ENCODE data around the gene ZBTB21.

DNA sequence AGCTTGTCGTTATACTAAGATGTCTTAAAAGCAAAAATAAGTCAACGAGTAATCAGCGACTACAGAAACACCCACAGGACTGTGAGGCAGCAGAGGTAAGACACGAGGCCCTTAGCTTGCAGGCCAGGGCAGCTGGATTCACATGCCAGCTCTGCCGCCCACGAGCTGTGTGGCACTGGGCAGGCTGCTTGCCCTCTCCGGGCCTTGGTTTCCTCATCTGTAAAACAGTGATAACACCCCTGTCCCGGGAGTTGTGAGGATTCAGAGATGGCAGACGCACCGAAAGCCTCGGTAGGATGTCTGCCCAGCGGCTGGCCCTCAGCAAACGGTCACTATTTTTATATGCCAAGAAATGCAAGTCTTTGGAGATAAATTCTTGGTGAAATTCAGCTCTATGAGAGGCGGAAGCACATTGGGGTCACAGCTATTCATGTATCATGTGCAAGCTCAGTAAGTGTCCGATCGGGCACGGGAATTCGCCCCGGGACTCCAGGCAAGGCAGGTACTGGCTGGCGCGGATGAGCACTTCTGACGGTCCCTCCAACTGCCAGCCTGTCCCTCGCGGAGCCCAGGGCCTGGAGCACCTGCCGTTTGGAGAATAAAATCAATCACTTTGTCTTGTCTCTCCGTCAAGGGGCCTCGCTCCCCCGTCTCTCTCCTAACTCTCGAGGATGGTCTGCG lies 57.5 kb downstream of the ZBTB21 start:
- TF ChIP-seq, protein P1, sequence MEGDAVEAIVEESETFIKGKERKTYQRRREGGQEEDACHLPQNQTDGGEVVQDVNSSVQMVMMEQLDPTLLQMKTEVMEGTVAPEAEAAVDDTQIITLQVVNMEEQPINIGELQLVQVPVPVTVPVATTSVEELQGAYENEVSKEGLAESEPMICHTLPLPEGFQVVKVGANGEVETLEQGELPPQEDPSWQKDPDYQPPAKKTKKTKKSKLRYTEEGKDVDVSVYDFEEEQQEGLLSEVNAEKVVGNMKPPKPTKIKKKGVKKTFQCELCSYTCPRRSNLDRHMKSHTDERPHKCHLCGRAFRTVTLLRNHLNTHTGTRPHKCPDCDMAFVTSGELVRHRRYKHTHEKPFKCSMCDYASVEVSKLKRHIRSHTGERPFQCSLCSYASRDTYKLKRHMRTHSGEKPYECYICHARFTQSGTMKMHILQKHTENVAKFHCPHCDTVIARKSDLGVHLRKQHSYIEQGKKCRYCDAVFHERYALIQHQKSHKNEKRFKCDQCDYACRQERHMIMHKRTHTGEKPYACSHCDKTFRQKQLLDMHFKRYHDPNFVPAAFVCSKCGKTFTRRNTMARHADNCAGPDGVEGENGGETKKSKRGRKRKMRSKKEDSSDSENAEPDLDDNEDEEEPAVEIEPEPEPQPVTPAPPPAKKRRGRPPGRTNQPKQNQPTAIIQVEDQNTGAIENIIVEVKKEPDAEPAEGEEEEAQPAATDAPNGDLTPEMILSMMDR (IDR thresholded peaks at IDR 0.05) = no peak
- TF ChIP-seq, protein P2, sequence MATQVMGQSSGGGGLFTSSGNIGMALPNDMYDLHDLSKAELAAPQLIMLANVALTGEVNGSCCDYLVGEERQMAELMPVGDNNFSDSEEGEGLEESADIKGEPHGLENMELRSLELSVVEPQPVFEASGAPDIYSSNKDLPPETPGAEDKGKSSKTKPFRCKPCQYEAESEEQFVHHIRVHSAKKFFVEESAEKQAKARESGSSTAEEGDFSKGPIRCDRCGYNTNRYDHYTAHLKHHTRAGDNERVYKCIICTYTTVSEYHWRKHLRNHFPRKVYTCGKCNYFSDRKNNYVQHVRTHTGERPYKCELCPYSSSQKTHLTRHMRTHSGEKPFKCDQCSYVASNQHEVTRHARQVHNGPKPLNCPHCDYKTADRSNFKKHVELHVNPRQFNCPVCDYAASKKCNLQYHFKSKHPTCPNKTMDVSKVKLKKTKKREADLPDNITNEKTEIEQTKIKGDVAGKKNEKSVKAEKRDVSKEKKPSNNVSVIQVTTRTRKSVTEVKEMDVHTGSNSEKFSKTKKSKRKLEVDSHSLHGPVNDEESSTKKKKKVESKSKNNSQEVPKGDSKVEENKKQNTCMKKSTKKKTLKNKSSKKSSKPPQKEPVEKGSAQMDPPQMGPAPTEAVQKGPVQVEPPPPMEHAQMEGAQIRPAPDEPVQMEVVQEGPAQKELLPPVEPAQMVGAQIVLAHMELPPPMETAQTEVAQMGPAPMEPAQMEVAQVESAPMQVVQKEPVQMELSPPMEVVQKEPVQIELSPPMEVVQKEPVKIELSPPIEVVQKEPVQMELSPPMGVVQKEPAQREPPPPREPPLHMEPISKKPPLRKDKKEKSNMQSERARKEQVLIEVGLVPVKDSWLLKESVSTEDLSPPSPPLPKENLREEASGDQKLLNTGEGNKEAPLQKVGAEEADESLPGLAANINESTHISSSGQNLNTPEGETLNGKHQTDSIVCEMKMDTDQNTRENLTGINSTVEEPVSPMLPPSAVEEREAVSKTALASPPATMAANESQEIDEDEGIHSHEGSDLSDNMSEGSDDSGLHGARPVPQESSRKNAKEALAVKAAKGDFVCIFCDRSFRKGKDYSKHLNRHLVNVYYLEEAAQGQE (IDR thresholded peaks at IDR 0.05; ENCODE audit: insufficient read depth in 1 of 2, low read depth in 2 of 2, low read length in 1 of 2) = no peak
- TF ChIP-seq POLR2AphosphoS5 (IDR thresholded peaks at IDR 0.05; ENCODE audit: low read depth, low read length) (no peak), TCF7L2 (IDR thresholded peaks at IDR 0.05; ENCODE audit: low read depth, low read length) (no peak), SIN3A (IDR thresholded peaks at IDR 0.05; ENCODE audit: borderline replicate concordance, insufficient read depth, low read depth, low read length) (no peak)
